GM21360 (cell line): ENCODE measurements around the gene HTR3B.
"Not testable (repeated sequence)": the region's sequence is repeated elsewhere in the genome, so short reads cannot be mapped to it uniquely, and the experiment has no call there.

Experiments used
- ATAC-seq: cut with Tn5 transposase; IDR thresholded peaks from one replicate; pipeline ENCODE4 v1.9.1; 2021; ENCODE audit warnings: mild to moderate bottlenecking, moderate library complexity; ENCODE audit not compliant: unreplicated experiment

HTR3B gene

DNA sequence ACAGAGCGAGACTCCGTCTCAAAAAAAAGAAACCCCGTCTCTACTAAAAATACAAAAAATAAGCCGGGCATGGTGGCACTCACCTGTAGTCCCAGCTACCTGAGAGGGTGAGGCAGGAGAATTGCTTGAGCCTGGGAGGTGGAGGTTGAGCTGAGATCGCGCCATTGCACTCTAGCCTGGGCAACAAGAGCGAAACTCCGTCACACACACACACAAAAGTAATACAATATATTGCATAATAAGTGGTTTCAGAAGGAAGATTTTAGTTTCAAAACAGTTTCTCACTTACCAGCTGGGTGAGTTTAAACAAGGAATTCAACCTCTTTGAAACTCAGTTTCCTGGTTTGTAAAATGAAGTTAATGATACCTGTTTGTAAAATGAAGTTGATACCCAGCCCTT, 37.7 kb downstream of the HTR3B start:
- ATAC-seq = no peak

DNA sequence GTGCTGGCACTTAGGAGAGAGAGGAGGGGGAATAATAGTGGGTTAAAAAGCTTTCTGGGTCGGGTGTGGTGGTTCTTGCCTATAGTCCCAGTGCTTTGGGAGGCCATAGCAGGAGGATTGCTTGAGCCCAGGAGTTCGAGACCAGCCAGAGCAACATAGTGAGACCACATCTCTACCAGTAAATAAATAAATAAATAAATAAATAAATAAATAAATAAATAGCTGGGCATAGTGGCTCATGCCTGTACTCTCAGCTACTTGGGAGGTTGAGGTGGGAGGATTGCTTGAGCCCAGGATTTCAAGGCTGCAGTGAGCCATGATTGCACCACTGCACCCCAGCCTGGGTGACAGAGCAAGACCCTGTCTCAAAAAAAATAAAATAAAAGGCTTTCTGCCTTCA, 41.6 kb downstream of the HTR3B start:
- ATAC-seq = not testable (repeated sequence)

DNA sequence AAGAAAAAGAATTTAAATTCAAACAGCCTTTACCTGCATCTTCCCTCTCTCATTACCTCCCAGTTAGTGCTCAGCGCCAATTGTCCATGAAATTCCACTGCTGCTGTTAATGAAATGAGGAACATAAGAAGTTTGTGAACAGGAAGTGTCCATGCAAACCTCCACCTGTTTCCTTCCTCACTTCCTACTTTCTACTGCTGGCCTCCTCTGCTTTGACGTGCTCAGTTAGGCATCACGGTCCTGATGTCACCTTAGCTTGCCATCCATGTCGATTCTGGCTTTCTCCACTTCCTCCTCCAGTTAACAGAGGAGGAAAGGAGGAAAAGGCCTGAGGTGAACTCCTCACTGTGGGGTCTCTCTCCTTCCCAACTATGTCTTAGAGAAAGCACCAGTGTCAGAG, 43.4 kb downstream of the HTR3B start:
- no peak for ATAC-seq

DNA sequence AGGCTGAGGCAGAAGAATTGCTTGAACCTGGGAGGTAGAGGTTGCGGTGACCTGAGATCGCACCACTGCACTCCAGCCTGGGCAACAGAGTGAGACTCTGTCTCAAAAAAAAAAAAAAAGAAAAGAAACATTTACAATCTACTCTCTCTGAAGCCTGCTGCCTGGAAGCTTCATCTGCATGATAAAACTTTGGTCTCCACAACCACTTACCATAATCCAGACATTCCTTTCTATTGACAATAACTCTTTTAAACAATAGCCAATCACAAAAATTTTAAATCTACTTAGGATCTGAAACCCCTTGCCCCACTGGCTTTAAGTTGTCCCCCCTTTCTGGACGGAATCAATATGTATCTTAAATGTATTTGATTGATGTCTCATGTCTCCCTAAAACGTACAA, 45.3 kb downstream of the HTR3B start:
- ATAC-seq = no peak

DNA sequence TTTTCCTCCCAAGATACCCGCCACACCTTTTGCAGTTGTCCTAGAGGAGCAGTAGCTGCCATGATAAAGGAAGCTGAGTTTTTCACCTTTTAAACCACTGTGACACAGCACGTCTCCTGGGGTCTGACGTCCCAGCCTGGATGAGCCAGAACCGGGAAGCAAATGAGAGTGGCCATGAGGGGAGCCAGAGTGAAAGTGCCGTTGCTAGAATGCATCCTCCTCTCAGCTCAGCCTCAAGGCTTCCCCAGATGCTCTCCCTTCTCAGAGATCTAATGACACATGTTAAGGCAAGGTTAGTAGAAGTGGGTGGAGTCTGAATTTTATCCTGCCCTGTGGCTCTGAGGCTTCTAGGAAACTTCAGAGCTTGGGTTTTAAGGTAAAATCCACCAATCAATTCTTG, 46.9 kb downstream of the HTR3B start:
- ATAC-seq = no peak

DNA sequence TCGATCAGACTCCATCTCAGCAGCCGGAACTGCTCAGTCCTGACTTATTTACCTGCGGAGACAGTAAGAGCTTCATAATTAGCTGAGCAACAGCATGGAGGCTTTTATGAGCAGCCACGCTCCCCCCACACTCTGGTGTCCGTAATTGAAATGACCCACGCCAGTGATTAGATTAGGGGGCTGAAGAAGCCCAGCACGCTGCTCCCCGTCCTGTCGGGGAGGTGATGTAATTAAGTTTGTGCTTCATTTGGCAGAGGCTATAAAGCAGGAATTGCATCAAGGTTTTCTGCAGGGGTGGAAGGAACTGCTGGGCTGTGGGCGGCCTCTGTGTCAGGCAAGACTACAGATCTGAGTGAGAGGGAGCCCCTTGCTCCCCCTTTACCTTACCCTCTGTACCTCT, 47.5 kb downstream of the HTR3B start:
- no peak for ATAC-seq

DNA sequence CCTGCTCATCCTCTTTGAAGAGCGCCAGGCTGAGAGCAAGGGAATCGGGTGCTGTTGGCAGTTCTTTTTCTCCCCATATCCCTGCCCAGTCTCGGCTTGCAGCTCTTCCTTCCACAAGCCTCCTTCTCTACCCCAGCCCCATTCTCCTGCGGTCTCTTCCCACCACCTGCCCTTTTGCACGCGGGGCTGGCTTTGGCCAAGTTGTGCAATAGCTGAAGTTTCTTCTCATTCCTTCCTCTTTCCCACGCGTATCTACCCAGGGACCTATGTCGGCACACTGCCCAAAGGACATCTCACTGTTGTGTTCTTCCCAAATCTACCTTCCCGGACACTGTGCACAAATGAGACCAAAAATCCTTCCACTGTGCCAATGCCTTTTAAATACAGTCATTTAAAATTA, 48.0 kb downstream of the HTR3B start:
- no peak for ATAC-seq

DNA sequence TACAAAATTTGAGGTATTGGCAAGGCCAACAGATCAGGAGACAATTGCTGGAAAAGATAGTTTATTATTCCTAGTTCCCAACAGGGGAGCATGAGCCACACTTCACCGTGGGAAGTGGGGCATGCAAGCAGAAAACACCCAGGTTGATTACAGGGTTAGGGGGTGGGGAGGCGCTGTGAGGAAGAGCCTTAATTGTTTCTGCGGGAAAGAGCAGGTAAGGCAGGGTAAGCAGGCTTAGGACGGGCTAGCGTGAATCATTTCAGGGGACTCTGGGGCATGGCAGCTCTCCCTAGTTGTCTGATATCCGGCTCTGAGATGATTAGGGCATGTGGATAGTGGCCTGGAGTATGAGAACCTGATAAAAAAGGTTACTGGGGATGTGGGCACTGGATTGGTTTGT, 49.6 kb downstream of the HTR3B start:
- ATAC-seq = no peak

DNA sequence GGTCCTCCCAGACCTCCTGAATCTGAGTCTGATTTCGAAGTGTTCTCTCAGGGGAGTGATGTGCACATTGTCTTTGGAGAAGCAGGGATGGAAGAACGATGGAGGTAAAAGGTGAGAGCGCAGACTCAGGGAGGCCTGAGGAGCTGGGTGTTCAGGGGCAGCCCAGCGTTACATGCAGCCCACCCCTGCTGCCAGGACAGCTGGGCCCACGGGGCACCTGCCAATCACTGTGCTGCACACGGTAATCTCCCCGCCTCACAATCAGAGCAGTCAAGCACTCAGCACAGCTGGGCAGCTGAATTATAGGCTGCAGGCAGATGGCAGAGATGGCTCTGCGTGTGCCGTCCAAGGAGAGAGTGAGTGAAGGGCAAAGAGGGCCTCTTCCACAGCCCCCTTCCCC, 52.4 kb downstream of the HTR3B start:
- ATAC-seq = no peak

DNA sequence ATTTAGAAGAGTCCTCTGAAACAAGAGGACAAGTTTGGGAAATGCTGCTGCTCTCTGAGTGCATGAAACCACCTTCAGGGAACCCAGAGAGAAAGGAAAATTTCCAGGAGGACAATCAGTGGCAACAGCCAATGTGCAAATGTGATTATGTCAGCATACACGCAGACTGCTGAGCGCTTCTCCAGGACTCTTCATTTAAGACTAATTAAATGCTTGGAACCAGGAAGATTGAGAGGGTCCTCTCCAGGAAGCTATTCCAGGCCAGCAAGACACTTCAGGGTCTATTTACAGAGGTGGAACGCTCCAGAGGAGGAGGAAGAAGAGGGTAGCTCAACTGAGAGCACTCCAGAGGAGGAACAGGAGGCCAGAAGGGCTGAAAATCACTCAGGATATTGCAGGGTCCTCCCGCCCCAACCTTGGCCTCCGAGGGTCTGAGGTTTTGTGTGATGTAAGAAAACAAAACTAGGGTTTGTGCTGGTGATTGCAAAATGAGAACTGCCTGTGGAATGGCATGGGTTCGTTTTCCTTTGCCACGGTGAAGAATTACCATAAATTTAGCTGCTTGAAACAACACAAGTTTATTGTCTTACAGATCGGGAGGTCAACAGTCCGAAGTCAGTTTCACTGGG, 56.2 kb downstream of the HTR3B start:
- ATAC-seq = no peak

DNA sequence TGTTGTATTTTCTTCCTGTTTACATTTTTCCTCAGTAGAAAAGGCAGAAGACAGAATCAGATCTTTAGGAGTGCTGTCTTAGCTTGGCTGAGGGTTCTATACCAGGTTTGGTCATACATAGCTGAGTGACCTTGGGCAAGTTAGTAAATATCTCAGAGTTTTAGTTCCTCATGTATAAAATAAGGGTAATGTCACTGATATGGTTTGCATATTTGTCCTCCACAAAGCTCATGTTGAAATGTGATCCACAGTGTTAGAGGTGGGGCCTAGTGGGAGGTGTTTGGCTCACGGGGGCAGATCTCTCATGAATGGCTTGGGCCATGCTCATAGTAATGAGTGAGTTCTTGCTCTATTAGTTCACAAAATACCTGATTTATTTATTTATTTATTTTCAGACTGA, 62.8 kb downstream of the HTR3B start:
- no peak for ATAC-seq

DNA sequence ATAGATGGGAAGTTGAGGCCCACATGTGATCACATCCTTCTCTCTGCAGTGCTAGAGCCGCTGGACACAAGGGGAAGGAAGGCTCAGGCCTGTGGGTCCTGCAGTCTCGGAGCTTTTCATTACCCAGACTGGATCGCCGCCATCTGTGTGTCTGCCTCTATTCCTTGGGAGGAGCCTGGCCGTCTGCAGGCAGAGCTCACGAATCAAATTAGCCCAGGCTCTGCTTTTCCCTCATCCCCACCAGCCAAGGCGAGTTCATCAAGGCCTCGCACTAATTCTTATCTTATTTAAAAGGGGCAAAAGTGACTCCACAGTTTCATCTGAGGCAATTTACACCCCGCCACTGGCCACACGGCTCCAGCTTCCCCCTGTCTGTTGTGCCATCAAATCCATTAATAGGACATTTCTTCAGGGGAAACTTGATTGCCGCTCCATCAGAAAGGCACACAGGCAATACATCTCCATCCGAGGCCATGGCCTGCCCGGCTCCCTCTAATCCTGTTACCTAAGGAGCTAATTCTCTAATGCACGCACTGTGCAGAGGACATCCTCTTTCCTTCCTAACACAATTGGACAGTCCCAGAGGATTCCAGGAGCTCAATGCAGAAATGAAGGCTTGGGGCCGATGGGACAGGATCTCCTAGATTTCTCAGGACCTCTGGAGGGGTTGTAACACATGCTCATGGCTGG, 67.1 kb downstream of the HTR3B start:
- no peak for ATAC-seq

DNA sequence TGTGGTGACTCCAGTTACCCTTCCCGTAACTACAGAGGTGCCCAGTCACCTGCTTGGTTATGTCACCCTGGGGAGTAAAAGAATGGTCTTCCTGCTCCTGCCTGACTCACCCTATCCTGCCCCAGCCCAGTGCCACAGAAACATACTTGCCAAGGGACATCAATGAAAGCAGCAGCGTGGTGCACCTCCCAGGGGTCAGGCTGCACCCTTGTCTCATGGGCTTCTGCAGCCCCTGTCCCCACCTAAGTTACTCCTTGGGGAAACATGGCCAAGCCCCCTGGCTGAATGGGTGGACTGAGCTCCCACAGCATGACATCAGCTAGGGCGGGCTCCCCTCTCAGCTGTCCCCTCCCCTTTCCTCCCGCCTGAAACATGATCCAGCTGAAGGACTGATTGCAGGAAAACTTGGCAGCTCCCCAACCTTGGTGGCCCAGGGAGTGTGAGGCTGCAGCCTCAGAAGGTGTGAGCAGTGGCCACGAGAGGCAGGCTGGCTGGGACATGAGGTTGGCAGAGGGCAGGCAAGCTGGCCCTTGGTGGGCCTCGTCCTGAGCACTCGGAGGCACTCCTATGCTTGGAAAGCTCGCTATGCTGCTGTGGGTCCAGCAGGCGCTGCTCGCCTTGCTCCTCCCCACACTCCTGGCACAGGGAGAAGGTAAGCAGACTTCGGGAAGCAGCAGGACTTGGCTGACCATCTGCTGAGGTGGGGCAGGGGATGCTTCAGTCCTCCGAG, 70.3 kb downstream of the HTR3B start, which contains the start of gene HTR3A:
HTR3A (plus strand) TSS at position 368 of the 730 bp plus-strand sequence; CDS start at position 586, 218 bp downstream.
- ATAC-seq = no peak

DNA sequence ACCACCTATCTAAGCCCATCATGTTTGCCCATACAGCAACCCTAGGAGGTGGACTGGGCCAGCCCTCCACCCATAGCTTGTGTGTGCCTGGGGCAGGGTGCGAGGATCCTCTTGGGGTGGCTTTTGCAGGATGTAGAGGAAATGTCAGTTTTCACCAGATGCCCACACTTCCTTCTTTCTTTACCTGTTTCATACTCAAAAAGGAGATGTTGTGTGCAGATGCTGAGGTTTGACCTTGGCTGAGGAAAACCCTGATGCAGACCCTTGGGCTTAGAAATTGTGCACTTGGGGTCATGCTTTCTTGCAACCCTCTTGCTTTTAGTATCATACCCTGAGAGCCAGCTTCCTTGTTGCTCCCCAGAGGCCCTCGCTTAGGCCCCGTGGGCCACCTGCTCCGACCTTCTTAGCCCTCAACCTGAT, 72.5 kb downstream of the HTR3B start:
- no peak for ATAC-seq

DNA sequence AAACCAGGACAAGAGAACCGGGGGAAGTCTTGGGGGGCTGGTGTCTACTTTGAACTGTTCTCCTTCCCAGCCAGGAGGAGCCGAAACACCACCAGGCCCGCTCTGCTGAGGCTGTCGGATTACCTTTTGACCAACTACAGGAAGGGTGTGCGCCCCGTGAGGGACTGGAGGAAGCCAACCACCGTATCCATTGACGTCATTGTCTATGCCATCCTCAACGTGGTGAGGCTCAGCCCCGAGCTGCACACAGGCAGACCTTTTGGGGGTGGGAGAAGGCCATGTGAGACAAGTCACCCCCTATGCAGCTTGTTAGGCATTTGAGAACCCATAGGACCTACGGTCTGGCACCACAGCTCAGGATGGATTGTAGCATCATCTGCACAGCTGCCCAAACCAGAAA, 73.1 kb downstream of the HTR3B start:
- ATAC-seq = no peak

DNA sequence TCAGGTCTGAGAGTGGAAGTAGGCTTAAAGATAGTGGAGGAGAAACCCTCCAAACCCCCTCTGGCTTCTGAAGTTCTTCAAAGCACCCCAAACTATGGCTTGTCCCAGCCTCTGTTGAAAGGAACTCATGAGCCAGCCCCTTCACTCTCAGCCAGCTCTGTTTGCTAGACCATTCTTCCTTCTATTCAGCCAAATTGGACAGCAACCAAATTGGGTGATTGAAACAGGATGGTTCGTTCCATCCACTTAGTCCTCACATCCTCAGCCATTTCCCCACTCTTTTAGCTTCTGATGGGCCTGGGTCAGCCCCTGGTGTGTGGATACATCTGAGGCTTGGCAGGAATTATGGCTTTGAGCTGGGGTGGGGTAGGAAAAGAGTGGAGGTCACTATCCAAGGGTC, 74.8 kb downstream of the HTR3B start:
- no peak for ATAC-seq

DNA sequence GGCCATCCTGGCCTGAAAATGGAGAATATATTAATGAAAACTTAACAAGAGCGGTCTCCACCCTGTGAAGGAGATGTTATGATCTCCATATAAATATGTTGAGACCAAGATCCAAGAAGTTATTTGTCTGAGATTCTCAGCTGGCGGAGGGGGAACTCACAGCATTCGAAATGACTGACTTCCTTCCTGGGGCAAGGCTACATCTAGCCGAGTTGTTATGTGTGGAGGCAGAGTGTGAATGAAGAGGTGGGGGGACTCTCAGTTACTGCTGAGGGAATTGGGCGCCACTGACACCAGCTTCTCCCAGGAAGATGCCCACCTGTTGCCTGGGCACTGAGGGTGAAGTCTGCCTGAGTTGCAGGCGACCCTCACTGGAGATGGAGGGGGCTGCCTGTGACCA, 76.2 kb downstream of the HTR3B start:
- ATAC-seq = no peak

DNA sequence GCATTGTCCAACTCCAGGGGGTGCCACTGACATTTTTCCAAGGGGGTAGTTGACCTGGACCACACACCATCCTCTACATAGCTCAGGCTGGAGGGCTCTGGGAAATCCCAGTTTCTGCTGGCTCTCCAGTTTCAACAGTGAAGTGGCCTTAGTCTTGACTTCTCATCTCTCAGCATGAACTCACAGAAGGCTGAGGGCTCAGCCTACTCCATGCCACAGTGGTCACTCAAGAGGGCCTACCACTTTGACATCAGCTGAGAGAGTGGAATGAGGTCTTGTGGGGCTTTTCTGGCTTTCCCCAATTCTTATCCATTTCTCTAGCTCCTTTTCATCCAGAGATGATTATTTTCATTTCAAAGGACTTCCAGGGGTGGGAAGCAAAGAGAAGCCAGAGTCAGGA, 77.7 kb downstream of the HTR3B start:
- ATAC-seq = no peak

DNA sequence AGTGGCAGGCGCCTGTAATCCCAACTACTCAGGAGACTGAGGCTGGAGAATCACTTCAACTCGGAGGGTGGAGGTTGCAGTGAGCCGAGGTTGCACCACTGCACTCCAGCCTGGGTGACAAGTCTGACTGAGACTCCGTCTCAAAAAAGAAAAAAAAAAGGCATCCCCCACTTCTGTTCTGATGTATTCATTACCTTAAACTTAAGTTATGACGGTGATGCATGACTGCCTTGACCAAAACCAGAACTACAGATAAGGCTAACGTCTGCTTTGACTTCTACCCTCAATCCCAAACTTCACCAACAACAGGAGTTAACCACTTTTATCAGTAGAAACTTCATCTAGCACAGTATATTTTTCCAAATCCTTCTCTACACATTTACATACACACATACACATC, 80.2 kb downstream of the HTR3B start:
- ATAC-seq = no peak

DNA sequence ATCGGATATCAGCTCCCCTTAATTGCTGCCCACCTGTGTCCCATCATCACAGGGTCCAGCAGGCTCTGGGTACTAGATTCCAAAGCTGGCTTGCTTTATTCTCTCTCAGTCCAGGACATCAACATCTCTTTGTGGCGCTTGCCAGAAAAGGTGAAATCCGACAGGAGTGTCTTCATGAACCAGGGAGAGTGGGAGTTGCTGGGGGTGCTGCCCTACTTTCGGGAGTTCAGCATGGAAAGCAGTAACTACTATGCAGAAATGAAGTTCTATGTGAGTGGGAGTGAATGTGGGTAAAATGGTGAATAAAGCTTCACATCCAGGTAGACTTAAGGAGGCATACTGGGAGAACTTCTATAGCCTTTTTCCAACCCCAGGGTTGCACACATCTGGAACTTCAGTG, 81.3 kb downstream of the HTR3B start:
- no peak for ATAC-seq

DNA sequence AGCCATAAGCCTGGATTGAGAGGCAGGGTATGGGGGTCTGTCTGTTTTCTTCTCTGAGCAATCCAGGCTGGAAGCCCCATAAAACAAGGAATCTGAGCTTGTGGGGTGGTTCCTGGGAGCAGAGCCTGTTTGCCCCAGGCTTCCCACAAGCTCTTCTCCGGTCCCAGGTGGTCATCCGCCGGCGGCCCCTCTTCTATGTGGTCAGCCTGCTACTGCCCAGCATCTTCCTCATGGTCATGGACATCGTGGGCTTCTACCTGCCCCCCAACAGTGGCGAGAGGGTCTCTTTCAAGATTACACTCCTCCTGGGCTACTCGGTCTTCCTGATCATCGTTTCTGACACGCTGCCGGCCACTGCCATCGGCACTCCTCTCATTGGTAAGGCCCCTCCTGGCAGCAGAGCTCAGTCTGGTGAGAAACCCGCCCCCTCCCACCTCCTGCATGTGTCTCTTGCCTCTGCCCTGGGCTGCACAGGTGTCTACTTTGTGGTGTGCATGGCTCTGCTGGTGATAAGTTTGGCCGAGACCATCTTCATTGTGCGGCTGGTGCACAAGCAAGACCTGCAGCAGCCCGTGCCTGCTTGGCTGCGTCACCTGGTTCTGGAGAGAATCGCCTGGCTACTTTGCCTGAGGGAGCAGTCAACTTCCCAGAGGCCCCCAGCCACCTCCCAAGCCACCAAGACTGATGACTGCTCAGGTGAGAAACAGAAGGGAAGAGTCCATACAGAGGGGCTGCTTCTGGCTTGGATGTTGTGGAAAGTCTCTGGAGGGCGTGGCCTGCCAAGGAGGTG, 82.0 kb downstream of the HTR3B start:
- ATAC-seq = no peak
